ENCODE measurements around the gene SIK1. TPM values are rescaled to one million over a fixed set of nuclear protein-coding genes. Genes with fewer than 3 reads are reported as not detected.
"Not testable (repeated sequence)": the region's sequence is repeated elsewhere in the genome, so short reads cannot be mapped to it uniquely, and the experiment has no call there.

Gene SIK1
- polyA plus RNA-seq, 1 experiment: 1.4 TPM

GRCh38 chr21:43403651-43404430 lies 23.1 kb downstream of the SIK1 start:
- H3K27ac ChIP-seq (ENCODE audit: low read depth, low read length); H3K4me3 ChIP-seq (ENCODE audit: low read depth, low read length); POLR2A ChIA-PET; DNase-seq (ENCODE audit: low read depth, low spot score); CTCF ChIA-PET; H3K9me3 ChIP-seq (ENCODE audit: control insufficient read depth, insufficient read depth, low read length); H3K27me3 ChIP-seq (ENCODE audit: control insufficient read depth, insufficient read depth, low read length): not testable (repeated sequence)

- POLR2A ChIA-PET; H3K27ac ChIP-seq (ENCODE audit: low read depth, low read length); DNase-seq (ENCODE audit: low read depth, low spot score); H3K4me3 ChIP-seq (ENCODE audit: low read depth, low read length); H3K27me3 ChIP-seq (ENCODE audit: control insufficient read depth, insufficient read depth, low read length); CTCF ChIA-PET; H3K9me3 ChIP-seq (ENCODE audit: control insufficient read depth, insufficient read depth, low read length): not testable (repeated sequence)
Observed at GRCh38 chr21:43401125-43401524, 25.8 kb downstream of the SIK1 start.

- not testable (repeated sequence) for H3K27ac ChIP-seq (ENCODE audit: low read depth, low read length); DNase-seq (ENCODE audit: low read depth, low spot score)
Observed at GRCh38 chr21:43399595-43400015, 27.3 kb downstream of the SIK1 start.

DNA sequence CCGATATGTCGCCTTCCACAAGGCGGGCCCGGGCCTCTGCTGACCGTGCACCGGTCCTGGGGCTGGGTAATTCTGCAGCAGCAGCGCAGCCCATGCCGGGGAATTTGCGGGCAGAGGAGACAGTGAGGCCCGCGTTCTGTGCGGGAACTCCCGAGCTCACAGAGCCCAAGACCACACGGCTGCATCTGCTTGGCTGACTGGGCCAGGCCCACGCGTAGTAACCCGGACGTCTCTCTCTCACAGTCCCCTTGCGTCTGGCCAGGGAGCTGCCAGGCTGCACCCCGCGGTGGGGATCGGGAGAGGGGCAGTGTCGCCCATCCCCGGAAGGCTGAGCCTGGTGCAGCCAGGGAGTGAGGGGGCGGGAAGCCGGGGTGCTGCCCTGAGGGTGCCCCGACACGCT lies 27.8 kb downstream of the SIK1 start:
- CTCF ChIA-PET; H3K27ac ChIP-seq (ENCODE audit: low read depth, low read length); H3K27me3 ChIP-seq (ENCODE audit: control insufficient read depth, insufficient read depth, low read length); H3K4me3 ChIP-seq (ENCODE audit: low read depth, low read length); H3K9me3 ChIP-seq (ENCODE audit: control insufficient read depth, insufficient read depth, low read length); DNase-seq (ENCODE audit: low read depth, low spot score); POLR2A ChIA-PET: not testable (repeated sequence)

More at GRCh38 chr21:43399595-43400015, 27.3 kb downstream of the SIK1 start:
- H3K9me3 ChIP-seq (ENCODE audit: control insufficient read depth, insufficient read depth, low read length); POLR2A ChIA-PET; H3K27me3 ChIP-seq (ENCODE audit: control insufficient read depth, insufficient read depth, low read length); H3K4me3 ChIP-seq (ENCODE audit: low read depth, low read length); CTCF ChIA-PET: not testable (repeated sequence)

DNA sequence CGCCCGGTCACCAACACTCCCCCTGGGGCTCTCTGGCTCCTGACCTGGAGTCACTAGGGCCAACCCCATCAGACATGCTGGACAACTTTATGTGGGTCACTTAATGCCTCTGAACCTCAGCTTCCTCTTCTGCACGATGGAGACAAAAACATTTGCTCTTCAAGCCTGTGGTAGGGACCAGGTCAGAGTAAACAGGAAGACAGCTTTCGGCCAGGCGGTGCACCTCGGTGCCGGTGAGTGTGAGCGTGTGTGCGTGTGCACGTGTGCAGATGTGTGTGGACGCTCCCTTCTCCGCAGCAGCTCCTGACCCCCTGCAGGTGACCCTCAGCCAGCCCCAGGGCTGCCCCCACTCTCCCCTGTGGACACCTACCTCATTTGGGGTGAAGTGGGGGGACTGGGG lies 28.4 kb downstream of the SIK1 start:
- H3K4me3 ChIP-seq (ENCODE audit: low read depth, low read length); POLR2A ChIA-PET; DNase-seq (ENCODE audit: low read depth, low spot score); H3K27ac ChIP-seq (ENCODE audit: low read depth, low read length); H3K27me3 ChIP-seq (ENCODE audit: control insufficient read depth, insufficient read depth, low read length); H3K9me3 ChIP-seq (ENCODE audit: control insufficient read depth, insufficient read depth, low read length); CTCF ChIA-PET: not testable (repeated sequence)

- H3K27ac ChIP-seq (ENCODE audit: low read depth, low read length); POLR2A ChIA-PET; DNase-seq (ENCODE audit: low read depth, low spot score); H3K9me3 ChIP-seq (ENCODE audit: control insufficient read depth, insufficient read depth, low read length); H3K27me3 ChIP-seq (ENCODE audit: control insufficient read depth, insufficient read depth, low read length); H3K4me3 ChIP-seq (ENCODE audit: low read depth, low read length); CTCF ChIA-PET: not testable (repeated sequence)
Observed at GRCh38 chr21:43398000-43398399, 28.9 kb downstream of the SIK1 start.

GRCh38 chr21:43397439-43397808 lies 29.5 kb downstream of the SIK1 start:
- H3K9me3 ChIP-seq (ENCODE audit: control insufficient read depth, insufficient read depth, low read length); DNase-seq (ENCODE audit: low read depth, low spot score); POLR2A ChIA-PET; H3K4me3 ChIP-seq (ENCODE audit: low read depth, low read length); H3K27me3 ChIP-seq (ENCODE audit: control insufficient read depth, insufficient read depth, low read length); H3K27ac ChIP-seq (ENCODE audit: low read depth, low read length); CTCF ChIA-PET: not testable (repeated sequence)

DNA sequence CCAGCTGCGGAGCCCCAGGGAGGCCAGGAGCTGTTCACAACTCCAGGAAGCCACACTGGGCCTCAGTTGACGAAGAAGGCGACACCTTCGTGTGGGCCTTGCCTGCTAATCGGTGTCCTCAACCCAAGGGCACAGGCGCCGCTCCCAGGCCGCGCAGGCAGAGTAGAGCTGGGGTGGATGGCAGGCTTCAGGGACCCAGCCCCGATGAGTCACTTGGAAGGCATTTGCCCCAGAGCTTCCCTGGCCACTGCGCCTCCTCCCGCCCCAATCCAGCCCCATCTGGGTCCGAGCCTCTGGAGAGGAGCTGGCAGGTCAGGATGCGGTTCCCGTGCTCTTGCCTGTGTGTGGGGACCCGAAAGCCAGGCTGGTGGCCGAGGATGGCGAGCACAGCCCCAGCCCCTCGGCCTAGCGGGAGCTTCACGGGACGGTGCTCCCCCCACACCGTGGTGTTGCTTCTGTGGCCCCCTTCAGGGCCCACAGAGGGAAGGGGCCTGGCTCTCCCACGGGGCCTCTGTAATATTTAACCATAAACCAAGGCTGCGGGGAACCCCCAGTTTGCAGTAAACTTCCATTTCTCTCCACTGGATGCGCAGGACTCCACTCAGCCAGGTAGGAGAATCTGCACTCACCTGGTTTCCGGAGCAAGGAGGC lies 30.0 kb downstream of the SIK1 start:
- H3K27me3 ChIP-seq (ENCODE audit: control insufficient read depth, insufficient read depth, low read length); DNase-seq (ENCODE audit: low read depth, low spot score); POLR2A ChIA-PET; H3K27ac ChIP-seq (ENCODE audit: low read depth, low read length); H3K4me3 ChIP-seq (ENCODE audit: low read depth, low read length); H3K9me3 ChIP-seq (ENCODE audit: control insufficient read depth, insufficient read depth, low read length); CTCF ChIA-PET: not testable (repeated sequence)

- DNase-seq (ENCODE audit: low read depth, low spot score); H3K4me3 ChIP-seq (ENCODE audit: low read depth, low read length); POLR2A ChIA-PET; H3K27me3 ChIP-seq (ENCODE audit: control insufficient read depth, insufficient read depth, low read length); CTCF ChIA-PET; H3K27ac ChIP-seq (ENCODE audit: low read depth, low read length); H3K9me3 ChIP-seq (ENCODE audit: control insufficient read depth, insufficient read depth, low read length): not testable (repeated sequence)
Observed at GRCh38 chr21:43383351-43383750, 43.6 kb downstream of the SIK1 start.

- POLR2A ChIA-PET; H3K27me3 ChIP-seq (ENCODE audit: control insufficient read depth, insufficient read depth, low read length); DNase-seq (ENCODE audit: low read depth, low spot score); CTCF ChIA-PET; H3K4me3 ChIP-seq (ENCODE audit: low read depth, low read length); H3K27ac ChIP-seq (ENCODE audit: low read depth, low read length); H3K9me3 ChIP-seq (ENCODE audit: control insufficient read depth, insufficient read depth, low read length): not testable (repeated sequence)
Observed at GRCh38 chr21:43382902-43383301, 44.0 kb downstream of the SIK1 start.

- POLR2A ChIA-PET; DNase-seq (ENCODE audit: low read depth, low spot score); H3K27ac ChIP-seq (ENCODE audit: low read depth, low read length); H3K9me3 ChIP-seq (ENCODE audit: control insufficient read depth, insufficient read depth, low read length); H3K27me3 ChIP-seq (ENCODE audit: control insufficient read depth, insufficient read depth, low read length); H3K4me3 ChIP-seq (ENCODE audit: low read depth, low read length); CTCF ChIA-PET: not testable (repeated sequence)
Observed at GRCh38 chr21:43380852-43381533, 45.9 kb downstream of the SIK1 start.

DNA sequence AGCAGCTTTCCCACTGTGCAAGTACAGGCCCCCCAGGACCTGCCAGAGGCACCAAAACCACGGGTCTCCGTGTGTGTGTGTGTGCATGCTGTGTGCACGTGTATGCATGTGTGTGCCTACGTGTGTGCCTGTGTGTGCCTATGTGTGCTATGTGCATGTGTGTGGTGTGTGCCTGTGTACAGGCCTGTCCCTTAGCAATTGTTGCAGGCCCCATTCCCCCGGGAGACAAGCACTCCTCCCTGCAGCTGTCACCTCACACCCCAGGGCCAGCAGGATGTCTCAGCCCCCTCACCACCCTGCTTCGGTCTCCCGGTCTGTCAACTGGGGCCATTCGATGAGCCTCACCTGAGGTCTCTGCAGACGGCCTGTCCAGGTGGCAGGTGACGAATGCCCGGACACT lies 46.6 kb downstream of the SIK1 start:
- DNase-seq (ENCODE audit: low read depth, low spot score); CTCF ChIA-PET; POLR2A ChIA-PET; H3K9me3 ChIP-seq (ENCODE audit: control insufficient read depth, insufficient read depth, low read length); H3K4me3 ChIP-seq (ENCODE audit: low read depth, low read length); H3K27me3 ChIP-seq (ENCODE audit: control insufficient read depth, insufficient read depth, low read length); H3K27ac ChIP-seq (ENCODE audit: low read depth, low read length): not testable (repeated sequence)
